ENCODE data around the gene KBTBD4. TPM values are rescaled to one million over a fixed set of nuclear protein-coding genes. Genes with fewer than 3 reads are reported as not detected.

Gene KBTBD4
- total RNA-seq, 4 donors from 2014 or later = 18.4 to 32.2 (median 21.2) TPM

DNA sequence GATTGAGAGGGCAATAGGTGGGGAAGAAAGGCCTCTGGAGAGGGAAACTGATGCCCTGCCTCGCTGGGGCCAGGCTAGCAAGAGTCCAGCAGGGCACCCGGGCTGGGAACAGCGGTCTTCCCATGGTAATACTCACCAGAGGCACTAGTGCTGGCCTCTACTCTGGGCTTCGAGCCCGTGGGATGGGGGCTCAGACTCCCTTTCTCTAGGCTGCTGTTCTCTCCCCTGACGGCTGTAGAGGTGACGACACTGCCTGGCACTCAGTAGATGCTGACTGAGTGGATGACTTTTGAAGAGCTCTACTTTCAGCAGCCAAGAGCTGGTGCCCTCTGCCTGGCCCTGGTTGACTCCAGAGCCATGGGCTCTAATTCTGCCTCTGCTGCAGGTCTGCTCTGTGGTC, 16.3 kb upstream of the KBTBD4 start:
- peaks cover 26% of the 10 kb centered on the region for H3K27me3 ChIP-seq
- 74% methylated on average over 7 of the region's 7 CpGs for WGBS

DNA sequence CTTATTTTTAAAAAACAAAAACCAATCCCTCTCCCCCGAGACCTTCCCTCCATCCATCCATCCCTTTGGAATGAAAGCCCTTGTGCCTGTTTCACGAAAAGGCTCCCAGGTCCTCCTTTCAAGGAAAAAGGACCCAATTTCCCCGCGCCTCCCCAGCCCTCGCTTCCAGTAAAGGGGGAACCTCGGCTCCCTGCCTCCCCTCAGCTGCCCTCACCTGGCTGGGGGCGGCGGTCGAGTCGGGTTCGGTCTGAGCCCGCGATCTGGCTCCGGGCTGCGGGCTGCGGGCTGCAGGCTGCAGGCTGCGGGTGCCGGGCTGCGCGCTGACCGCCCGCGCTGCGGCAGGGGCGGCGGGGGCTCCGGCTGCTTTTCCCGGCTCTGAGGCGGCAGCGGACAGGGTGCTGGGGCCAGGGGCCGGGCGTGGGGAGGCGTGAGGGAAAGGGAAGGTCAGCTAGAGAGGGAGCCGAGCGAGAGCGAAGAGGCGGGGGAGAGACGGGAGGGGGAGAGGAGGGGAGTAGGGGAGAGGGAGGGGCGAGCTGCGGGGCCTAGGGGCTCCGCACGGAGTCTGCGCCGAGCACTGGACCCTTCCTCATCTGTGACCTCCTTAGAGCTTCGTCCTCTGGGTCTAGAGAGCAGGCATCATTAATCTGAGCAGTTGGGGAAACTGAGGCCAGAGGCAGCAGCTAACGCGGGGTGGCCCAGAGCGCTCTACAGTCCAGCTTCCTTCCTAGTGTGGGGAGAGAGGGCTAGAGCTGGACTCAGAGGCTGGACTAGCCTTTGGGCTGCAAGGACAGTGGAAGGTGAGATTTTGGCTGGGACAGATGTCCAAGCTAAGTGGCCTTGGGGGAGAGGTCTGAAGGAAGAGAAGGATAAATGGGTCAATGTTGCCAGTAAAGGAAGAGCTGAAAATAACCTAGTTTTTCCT, 15.4 kb upstream of the KBTBD4 start, which contains the start of gene C1QTNF4:
Gene C1QTNF4 (minus strand): TSS at position 478 of the 922 bp plus-strand sequence. CDS start 3,601 bp downstream, outside the sequence.
- Histone ChIP-seq H3K27ac (no peak within 1 kb of the TSS), H3K27me3 (peaks cover 31% of the 10 kb centered on the region), H3K36me3 (no peaks in the 10 kb centered on the region), H3K9me3 (no peaks in the 10 kb centered on the region), H3K4me3 (peak within 1 kb of the TSS; percentile 48), H3K4me1 (peaks cover 14% of the 10 kb centered on the region)
- no peak for DNase-seq (ENCODE audit: low spot score in 2 of 2)
- TF ChIP-seq, protein P1, sequence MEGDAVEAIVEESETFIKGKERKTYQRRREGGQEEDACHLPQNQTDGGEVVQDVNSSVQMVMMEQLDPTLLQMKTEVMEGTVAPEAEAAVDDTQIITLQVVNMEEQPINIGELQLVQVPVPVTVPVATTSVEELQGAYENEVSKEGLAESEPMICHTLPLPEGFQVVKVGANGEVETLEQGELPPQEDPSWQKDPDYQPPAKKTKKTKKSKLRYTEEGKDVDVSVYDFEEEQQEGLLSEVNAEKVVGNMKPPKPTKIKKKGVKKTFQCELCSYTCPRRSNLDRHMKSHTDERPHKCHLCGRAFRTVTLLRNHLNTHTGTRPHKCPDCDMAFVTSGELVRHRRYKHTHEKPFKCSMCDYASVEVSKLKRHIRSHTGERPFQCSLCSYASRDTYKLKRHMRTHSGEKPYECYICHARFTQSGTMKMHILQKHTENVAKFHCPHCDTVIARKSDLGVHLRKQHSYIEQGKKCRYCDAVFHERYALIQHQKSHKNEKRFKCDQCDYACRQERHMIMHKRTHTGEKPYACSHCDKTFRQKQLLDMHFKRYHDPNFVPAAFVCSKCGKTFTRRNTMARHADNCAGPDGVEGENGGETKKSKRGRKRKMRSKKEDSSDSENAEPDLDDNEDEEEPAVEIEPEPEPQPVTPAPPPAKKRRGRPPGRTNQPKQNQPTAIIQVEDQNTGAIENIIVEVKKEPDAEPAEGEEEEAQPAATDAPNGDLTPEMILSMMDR (IDR thresholded peaks at IDR 0.05) = no peak
- TF ChIP-seq EP300 (IDR thresholded peaks at IDR 0.05) = no peak
- TF ChIP-seq POLR2A (IDR thresholded peaks at IDR 0.05) = no peak
- TF ChIP-seq POLR2AphosphoS5 (IDR thresholded peaks at IDR 0.05) = no peak
- WGBS = 8% methylated on average over 21 of the region's 48 CpGs

More for the DNA sequence above, 16.3 kb upstream of the KBTBD4 start:
- Histone ChIP-seq H3K4me3 (no peak overlapping the region), H3K9me3 (no peaks in the 10 kb centered on the region), H3K36me3 (no peaks in the 10 kb centered on the region), H3K27ac (no peak overlapping the region), H3K4me1 (peaks cover 14% of the 10 kb centered on the region)
- no peak for DNase-seq (ENCODE audit: low spot score in 2 of 2)
- TF ChIP-seq POLR2AphosphoS5 (IDR thresholded peaks at IDR 0.05) (no peak), POLR2A (IDR thresholded peaks at IDR 0.05) (no peak), EP300 (IDR thresholded peaks at IDR 0.05) (no peak)
- TF ChIP-seq, protein P1 (IDR thresholded peaks at IDR 0.05) = no peak

DNA sequence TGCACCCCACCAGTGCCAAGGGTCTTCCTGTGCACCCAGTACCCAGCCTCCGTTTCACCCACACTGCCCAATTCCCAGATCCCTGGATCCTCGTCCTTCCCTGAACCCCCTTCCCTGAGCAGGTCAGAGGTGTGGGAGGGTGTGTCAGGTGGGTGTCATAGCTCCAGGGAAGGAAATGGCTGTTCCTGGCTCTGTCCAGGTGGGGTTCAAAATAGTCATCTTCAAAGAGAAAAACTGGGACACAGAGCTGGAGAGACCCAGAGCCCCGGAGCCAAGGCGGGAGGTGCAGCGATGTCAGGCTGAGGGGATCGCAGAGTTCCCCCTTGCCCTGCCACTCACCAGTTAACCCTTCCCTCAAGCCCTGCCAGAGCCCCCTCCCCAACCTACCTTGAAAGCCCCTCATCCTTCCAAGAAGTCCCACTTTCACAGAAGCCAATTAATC, 14.7 kb upstream of the KBTBD4 start:
- peak overlapping the region; percentile 48 for H3K4me3 ChIP-seq
- WGBS = 21% methylated on average over 6 of the region's 6 CpGs
- TF ChIP-seq, protein P1 (IDR thresholded peaks at IDR 0.05) = no peak
- TF ChIP-seq POLR2AphosphoS5 (IDR thresholded peaks at IDR 0.05) (no peak), POLR2A (IDR thresholded peaks at IDR 0.05) (no peak), EP300 (IDR thresholded peaks at IDR 0.05) (no peak)
- DNase-seq (ENCODE audit: low spot score in 2 of 2) = no peak
- H3K36me3 ChIP-seq = no peaks in the 10 kb centered on the region
- no peaks in the 10 kb centered on the region for H3K9me3 ChIP-seq
- H3K4me1 ChIP-seq = peaks cover 14% of the 10 kb centered on the region
- H3K27ac ChIP-seq = no peak overlapping the region
- peaks cover 31% of the 10 kb centered on the region for H3K27me3 ChIP-seq

DNA sequence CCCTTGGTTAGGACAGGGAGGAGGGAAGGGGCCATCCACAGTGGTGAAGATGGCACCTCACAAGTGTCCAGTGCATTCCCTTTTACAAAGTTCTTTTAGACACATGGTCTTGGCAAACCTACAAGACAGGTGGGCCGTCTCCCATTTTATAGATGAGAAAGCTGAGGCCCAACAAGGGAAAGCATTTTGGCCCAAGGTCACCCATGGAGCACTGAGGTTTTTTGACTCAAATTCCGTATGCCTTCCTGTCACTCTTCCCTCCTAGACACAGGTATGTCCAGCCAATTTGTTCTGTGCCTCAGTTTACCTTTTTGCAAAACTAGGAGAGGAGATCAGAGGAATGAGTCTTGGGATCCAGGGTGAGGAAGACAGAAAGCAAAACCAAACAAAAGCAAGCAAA, 14.2 kb upstream of the KBTBD4 start:
- H3K27me3 ChIP-seq = peaks cover 31% of the 10 kb centered on the region
- H3K9me3 ChIP-seq = no peaks in the 10 kb centered on the region
- peaks cover 19% of the 10 kb centered on the region for H3K4me1 ChIP-seq
- no peak for DNase-seq (ENCODE audit: low spot score in 2 of 2)
- no peaks in the 10 kb centered on the region for H3K36me3 ChIP-seq
- no peak for TF ChIP-seq POLR2A (IDR thresholded peaks at IDR 0.05)
- no peak for TF ChIP-seq POLR2AphosphoS5 (IDR thresholded peaks at IDR 0.05)
- TF ChIP-seq EP300 (IDR thresholded peaks at IDR 0.05) = no peak
- TF ChIP-seq, protein P1 (IDR thresholded peaks at IDR 0.05) = no peak
- H3K27ac ChIP-seq = no peak overlapping the region
- no peak overlapping the region for H3K4me3 ChIP-seq
- 80% methylated on average over 2 of the region's 2 CpGs for WGBS

DNA sequence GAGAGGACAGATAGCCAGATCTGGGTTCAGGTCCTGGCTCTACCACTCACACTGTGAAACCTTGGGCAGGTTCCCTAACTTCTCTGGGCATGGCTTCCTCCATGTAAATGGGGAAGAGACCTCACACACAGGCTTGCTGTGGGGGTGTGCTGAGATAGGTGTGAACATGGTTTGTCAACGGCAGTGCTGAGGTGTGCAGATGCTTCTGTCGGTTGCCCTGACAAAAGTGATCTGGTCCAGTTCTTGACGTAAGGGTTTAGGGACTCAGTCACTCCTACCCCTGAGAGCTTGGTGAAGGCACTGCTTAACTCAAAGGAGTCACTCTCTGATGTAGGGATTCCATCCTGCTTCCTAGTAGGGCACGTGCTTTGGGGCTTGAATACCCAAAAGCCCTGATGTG, 13.5 kb upstream of the KBTBD4 start:
- no peaks in the 10 kb centered on the region for H3K36me3 ChIP-seq
- peaks cover 31% of the 10 kb centered on the region for H3K27me3 ChIP-seq
- no peak overlapping the region for H3K4me3 ChIP-seq
- H3K9me3 ChIP-seq = no peaks in the 10 kb centered on the region
- TF ChIP-seq POLR2A (IDR thresholded peaks at IDR 0.05) = no peak
- TF ChIP-seq, protein P1 (IDR thresholded peaks at IDR 0.05) = no peak
- no peak for TF ChIP-seq POLR2AphosphoS5 (IDR thresholded peaks at IDR 0.05)
- TF ChIP-seq EP300 (IDR thresholded peaks at IDR 0.05) = no peak
- H3K27ac ChIP-seq = no peak overlapping the region
- 70% methylated on average over 3 of the region's 4 CpGs for WGBS
- H3K4me1 ChIP-seq = peaks cover 25% of the 10 kb centered on the region
- no peak for DNase-seq (ENCODE audit: low spot score in 2 of 2)

Measured in suprapubic skin (tissue), 4 donors.